ENCODE data around the gene FAM181A.

DNA sequence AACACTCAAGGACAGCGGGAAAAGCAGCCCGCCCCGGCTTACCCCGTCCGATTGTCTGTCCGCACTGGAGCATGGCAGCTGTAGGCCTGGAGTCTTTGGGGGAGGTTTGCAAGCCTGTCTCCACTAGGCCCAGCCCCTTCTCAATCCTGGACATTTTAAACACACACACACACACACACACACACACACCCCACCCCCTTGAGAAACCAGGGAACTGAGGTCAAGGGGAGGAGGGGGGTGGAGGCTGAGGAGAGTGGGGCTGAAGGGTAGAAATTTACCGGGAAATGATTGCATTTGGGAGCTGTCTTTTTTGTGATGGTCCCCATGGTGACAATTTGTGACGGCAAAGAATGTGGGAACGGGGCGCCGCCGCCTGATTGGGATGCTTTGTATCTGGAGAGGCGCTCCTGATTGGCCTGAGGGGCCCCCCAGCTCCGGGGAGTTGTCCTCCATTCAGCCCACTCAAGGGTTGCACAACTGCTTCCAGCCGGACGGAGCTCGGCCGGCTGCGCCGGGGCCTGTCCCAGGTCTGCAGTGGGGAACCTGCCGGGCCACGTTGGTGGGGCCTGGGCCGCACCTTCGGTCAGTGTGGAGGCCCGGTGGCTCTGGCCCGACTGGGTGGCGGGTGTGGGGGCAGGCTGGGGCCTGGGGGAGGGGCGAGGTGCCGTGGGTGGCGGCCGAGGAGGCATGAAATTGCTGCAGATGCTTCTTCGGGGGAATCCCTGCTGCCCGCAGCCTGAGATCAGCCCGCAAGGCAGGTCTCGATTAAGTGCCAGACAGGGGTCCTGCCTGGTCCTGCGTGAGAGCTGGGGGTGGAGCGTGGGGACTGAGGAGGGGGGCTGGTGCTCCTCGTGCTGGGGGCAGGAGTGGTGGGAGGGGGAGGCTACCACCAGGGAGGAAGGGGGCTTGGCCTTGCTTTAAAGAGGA is at the start of gene FAM181A:
- TF ChIP-seq CTCF (IDR thresholded peaks at IDR 0.05), result no peak
- TF ChIP-seq EZH2 (IDR thresholded peaks at IDR 0.05), result no peak
- TF ChIP-seq EZH2phosphoT487 (IDR thresholded peaks at IDR 0.05), result no peak
